ENCODE data around the gene SMURF1. TPM values are rescaled to one million over a fixed set of nuclear protein-coding genes. Genes with fewer than 3 reads are reported as not detected.

The SMURF1 gene
- total RNA-seq (8.4 TPM), polyA plus RNA-seq (ENCODE audit: insufficient read depth in 1 of 8, insufficient read length in 8 of 8, low replicate concordance in 1 of 8) (10 to 100 TPM in 1 of 8 donors, 1 to 10 TPM in 7; 7.3 to 11.2 (median 8.5) TPM)
- long read RNA-seq, donor 1, result 0 reads
- long read RNA-seq, donor 2, result 0 reads
- long read RNA-seq, donor 3, full-length matches to known transcripts, result 1 of 1 reads
- long read RNA-seq, donor 3, partial matches to known transcripts, result 0 of 1 reads
- long read RNA-seq, donor 3, other reads (novel, unspliced or antisense), result 0 of 1 reads
- long read RNA-seq, donor 4, result 0 reads
- long read RNA-seq, donor 5, full-length matches to known transcripts, result 1 of 1 reads
- long read RNA-seq, donor 5, partial matches to known transcripts, result 0 of 1 reads
- long read RNA-seq, donor 5, other reads (novel, unspliced or antisense), result 0 of 1 reads
- long read RNA-seq, donor 6, full-length matches to known transcripts, result 1 of 1 reads
- long read RNA-seq, donor 6, partial matches to known transcripts, result 0 of 1 reads
- long read RNA-seq, donor 6, other reads (novel, unspliced or antisense), result 0 of 1 reads
- long read RNA-seq, donor 7, result 0 reads
- long read RNA-seq, donor 8, full-length matches to known transcripts, result 3 of 3 reads
- long read RNA-seq, donor 8, partial matches to known transcripts, result 0 of 3 reads
- long read RNA-seq, donor 8, other reads (novel, unspliced or antisense), result 0 of 3 reads
- long read RNA-seq, donor 9, result 0 reads
- long read RNA-seq, donor 10, result 0 reads
- long read RNA-seq, donor 11, result 0 reads

DNA sequence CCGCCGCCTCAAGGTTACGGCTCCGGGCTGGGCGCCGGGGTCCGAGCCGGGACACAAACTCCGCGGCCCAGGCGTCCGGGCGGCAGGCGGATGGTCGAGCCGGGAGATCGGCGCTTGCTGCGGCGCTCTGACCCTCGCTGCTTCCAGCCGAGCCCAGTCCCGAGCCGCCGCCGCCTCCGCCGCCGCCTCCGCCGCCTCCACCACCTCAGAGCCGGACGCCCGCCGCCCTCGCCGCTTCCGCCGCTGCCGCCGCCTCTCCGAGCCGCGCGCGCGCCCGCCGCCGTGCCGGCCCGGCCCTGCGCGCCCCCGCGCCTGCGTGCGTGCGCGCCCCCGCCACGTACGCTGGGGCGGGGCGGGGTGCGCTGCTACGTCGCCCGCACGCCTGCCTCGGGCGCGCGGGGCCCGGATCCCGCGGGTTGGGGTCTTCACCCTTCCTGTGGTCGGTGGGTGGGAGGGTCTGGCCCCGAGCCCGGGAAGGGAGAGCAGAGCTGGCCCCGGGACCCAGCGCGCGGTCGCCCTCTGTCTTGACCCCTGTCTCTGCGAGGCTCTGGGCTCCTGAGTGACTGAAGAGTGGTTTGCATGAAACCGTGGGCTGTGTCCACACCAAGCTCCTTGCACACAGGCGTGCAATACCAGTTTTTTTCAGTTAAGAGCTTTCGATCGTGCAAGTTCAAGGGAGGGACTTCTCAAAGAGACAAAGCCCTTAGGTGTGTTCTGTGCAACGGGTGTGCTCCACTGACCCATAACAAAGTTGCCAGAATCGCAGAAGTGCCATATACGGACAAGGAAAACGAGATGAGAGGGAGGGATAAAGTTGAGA, at the start of gene SMURF1:
TSS of gene SMURF1 (minus strand) at position 256 of the 820 bp plus-strand sequence. CDS start 328 bp downstream, outside the sequence.
- DNase-seq, result peak; percentile 85
- H3K4me3 ChIP-seq (ENCODE audit: low read length), result peak within 1 kb of the TSS; percentile 68
- no peaks in the 10 kb centered on the region for H3K36me3 ChIP-seq (ENCODE audit: control insufficient read depth, insufficient read depth, low read length)
- under 1% methylated on average over 89 of the region's 94 CpGs for WGBS (ENCODE audit: insufficient coverage)
- H3K27ac ChIP-seq (ENCODE audit: low read length), result peak within 1 kb of the TSS; percentile 94
- H3K4me1 ChIP-seq (ENCODE audit: control insufficient read depth, insufficient read depth, low read length), result peaks cover 7% of the 10 kb centered on the region
- H3K9me3 ChIP-seq (replicated peaks; ENCODE audit: control insufficient read depth, low read depth, low read length), result no peaks in the 10 kb centered on the region
- H3K27me3 ChIP-seq (ENCODE audit: control insufficient read depth, insufficient read depth, low read length), result no peaks in the 10 kb centered on the region

DNA sequence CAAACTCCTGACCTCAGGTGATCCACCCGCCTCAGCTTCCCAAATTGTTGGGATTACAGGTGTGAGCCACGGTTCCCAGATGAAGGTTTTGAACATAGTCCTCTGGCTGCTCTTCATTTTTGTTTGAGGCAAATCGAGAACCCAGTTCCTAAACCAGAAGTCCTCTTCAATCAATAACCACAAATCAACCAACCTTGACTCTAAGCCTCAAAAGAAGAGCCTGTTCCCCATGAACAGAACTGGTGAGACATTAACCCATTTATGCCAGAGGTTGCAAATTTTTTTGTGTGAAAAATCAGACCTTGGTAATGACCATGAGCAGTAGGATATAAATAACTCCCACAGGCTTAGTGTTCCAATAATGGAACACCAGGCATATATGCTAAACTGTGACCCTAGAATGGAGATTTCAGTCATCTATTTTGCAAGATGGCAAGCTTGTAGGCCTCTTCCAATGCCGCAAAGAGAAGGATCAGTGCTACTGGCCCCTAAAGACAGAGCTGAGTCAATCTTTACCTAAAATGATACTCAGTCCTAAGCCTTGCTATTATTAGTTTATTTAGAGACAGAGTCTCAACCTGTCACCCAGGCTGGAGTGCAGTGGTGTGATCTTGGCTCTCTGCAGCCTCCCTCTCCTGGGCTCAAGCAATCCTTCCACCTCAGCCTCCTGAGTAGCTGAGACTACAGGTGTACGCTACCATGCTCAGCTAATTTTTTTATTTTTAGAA, 48.1 kb upstream of the SMURF1 start:
- no peak for DNase-seq
- H3K27me3 ChIP-seq (ENCODE audit: control insufficient read depth, insufficient read depth, low read length), result peaks cover 2% of the 10 kb centered on the region
- no peak overlapping the region for H3K4me3 ChIP-seq (ENCODE audit: low read length)
- H3K4me1 ChIP-seq (ENCODE audit: control insufficient read depth, insufficient read depth, low read length), result no peaks in the 10 kb centered on the region
- no peak overlapping the region for H3K27ac ChIP-seq (ENCODE audit: low read length)
- 90% methylated on average over 2 of the region's 5 CpGs for WGBS (ENCODE audit: insufficient coverage)
- H3K9me3 ChIP-seq (replicated peaks; ENCODE audit: control insufficient read depth, low read depth, low read length), result no peaks in the 10 kb centered on the region
- no peaks in the 10 kb centered on the region for H3K36me3 ChIP-seq (ENCODE audit: control insufficient read depth, insufficient read depth, low read length)

DNA sequence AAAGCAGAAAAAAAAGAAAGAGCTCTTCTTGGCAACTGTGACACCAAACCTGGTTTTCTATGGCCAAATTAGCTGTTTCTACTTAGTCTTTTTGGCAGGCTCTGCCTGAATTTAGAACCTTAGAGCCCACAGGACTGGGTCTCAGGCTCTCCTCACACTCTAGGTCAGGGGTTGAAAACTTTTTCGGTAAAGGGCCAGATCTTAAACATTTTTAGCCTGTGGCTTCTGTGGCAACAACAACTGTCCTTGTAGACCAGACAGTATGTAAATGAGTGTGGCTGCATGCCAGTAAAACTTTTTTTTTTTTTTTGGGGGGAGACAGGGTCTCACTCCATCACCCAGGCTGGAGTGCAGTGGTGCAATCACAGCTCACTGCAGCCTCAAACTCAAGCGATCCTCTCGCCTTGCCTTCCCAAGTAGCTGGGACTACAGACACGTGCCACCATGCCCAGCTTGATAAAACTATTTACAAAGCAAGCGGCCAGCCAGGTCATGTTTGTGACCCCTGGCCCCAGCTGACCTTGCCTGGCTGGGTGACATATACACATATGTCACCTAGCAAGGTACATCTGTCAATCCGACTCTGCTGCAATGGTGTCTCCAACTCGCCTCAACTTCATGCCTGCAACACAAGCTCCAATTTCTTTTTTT, 46.6 kb upstream of the SMURF1 start:
- Histone ChIP-seq H3K27ac (ENCODE audit: low read length) (no peak overlapping the region), H3K4me3 (ENCODE audit: low read length) (no peak overlapping the region), H3K27me3 (ENCODE audit: control insufficient read depth, insufficient read depth, low read length) (peaks cover 2% of the 10 kb centered on the region), H3K4me1 (ENCODE audit: control insufficient read depth, insufficient read depth, low read length) (no peaks in the 10 kb centered on the region), H3K36me3 (ENCODE audit: control insufficient read depth, insufficient read depth, low read length) (no peaks in the 10 kb centered on the region), H3K9me3 (replicated peaks; ENCODE audit: control insufficient read depth, low read depth, low read length) (no peaks in the 10 kb centered on the region)
- WGBS (ENCODE audit: insufficient coverage), result 75% methylated on average over 5 of the region's 7 CpGs
- no peak for DNase-seq

DNA sequence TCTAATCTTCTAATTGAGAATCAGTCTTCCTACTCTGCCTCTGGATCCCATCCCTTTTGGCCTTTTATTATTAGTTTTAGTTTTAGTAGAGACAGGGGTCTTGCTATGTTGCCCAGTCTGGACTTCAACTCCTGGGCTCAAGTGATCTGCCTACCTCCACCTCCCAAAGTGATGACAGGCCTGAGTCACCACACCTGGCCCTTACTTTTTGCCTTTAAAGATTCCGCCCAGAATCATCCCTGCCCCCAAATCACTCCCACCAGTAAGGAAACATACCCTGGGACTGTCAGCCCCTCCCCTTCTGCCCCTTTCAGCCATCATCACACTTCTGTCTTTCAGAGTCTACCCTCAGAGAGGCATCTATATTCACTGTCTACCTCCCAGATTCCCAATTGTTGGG, 45.3 kb upstream of the SMURF1 start:
- Histone ChIP-seq H3K27ac (ENCODE audit: low read length) (no peak overlapping the region), H3K4me1 (ENCODE audit: control insufficient read depth, insufficient read depth, low read length) (no peaks in the 10 kb centered on the region), H3K36me3 (ENCODE audit: control insufficient read depth, insufficient read depth, low read length) (no peaks in the 10 kb centered on the region), H3K9me3 (replicated peaks; ENCODE audit: control insufficient read depth, low read depth, low read length) (no peaks in the 10 kb centered on the region), H3K27me3 (ENCODE audit: control insufficient read depth, insufficient read depth, low read length) (peaks cover 4% of the 10 kb centered on the region), H3K4me3 (ENCODE audit: low read length) (no peak overlapping the region)
- 100% methylated on average over 1 of the region's 1 CpG for WGBS (ENCODE audit: insufficient coverage)
- no peak for DNase-seq

DNA sequence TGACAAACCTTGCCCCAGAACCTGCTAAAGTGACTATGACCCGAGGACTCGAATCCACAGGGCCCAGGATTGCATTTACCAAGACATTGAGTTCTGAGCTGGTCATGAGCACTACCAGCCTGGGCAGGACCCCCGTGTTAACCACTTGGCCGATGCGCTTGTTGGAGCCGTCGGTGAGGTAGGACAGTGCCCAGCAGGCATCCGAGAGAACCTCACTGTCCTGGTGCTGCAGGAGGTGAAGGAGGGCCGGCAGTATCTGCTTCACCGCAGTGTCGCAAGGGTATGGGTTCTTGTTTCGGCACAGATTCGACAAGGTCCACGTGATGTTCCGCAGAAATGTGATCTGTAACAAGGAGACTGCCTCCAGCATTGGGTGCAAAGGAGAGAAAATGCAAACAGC, 44.3 kb upstream of the SMURF1 start:
- WGBS (ENCODE audit: insufficient coverage), result 88% methylated on average over 10 of the region's 15 CpGs
- Histone ChIP-seq H3K4me3 (ENCODE audit: low read length) (no peak overlapping the region), H3K4me1 (ENCODE audit: control insufficient read depth, insufficient read depth, low read length) (no peaks in the 10 kb centered on the region), H3K27me3 (ENCODE audit: control insufficient read depth, insufficient read depth, low read length) (peaks cover 3% of the 10 kb centered on the region), H3K36me3 (ENCODE audit: control insufficient read depth, insufficient read depth, low read length) (no peaks in the 10 kb centered on the region), H3K9me3 (replicated peaks; ENCODE audit: control insufficient read depth, low read depth, low read length) (no peaks in the 10 kb centered on the region), H3K27ac (ENCODE audit: low read length) (no peak overlapping the region)
- DNase-seq, result no peak

DNA sequence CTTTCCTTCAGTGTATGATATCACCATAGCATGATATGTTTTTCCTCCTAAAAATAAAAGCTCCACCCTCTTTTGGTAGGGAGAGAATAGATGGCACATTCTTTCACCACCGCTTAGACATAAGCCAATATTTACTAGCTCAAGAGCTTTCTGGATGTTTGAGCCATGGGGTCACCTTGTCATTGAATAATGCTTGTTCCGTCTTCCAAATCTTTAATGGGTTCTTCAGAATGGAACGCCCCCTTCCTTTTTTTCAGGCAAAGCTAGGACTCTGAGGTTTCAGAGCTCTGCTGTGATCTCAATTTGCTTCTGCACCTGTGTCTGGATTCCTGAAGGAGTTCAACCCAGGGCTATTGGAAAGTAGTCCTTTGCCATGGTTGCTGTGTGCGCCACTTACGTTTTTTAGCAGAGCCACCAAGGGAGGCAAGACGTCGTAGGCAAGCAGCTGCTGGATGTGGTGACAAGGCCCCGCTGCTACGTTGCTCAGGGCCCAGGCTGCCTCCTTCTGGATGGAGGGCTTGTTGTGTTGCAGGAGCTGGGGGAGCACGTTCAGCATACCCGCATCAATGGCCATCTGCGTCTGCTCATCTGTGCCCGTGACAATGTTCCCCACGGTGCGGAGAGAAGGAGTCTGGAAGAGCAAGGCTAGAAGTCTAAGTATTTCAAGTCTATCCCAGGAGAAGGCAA, 40.8 kb upstream of the SMURF1 start:
- DNase-seq, result no peak
- H3K36me3 ChIP-seq (ENCODE audit: control insufficient read depth, insufficient read depth, low read length), result no peaks in the 10 kb centered on the region
- 43% methylated on average over 14 of the region's 15 CpGs for WGBS (ENCODE audit: insufficient coverage)
- no peaks in the 10 kb centered on the region for H3K9me3 ChIP-seq (replicated peaks; ENCODE audit: control insufficient read depth, low read depth, low read length)
- no peaks in the 10 kb centered on the region for H3K4me1 ChIP-seq (ENCODE audit: control insufficient read depth, insufficient read depth, low read length)
- H3K27me3 ChIP-seq (ENCODE audit: control insufficient read depth, insufficient read depth, low read length), result peaks cover 2% of the 10 kb centered on the region
- no peak overlapping the region for H3K4me3 ChIP-seq (ENCODE audit: low read length)
- no peak overlapping the region for H3K27ac ChIP-seq (ENCODE audit: low read length)

DNA sequence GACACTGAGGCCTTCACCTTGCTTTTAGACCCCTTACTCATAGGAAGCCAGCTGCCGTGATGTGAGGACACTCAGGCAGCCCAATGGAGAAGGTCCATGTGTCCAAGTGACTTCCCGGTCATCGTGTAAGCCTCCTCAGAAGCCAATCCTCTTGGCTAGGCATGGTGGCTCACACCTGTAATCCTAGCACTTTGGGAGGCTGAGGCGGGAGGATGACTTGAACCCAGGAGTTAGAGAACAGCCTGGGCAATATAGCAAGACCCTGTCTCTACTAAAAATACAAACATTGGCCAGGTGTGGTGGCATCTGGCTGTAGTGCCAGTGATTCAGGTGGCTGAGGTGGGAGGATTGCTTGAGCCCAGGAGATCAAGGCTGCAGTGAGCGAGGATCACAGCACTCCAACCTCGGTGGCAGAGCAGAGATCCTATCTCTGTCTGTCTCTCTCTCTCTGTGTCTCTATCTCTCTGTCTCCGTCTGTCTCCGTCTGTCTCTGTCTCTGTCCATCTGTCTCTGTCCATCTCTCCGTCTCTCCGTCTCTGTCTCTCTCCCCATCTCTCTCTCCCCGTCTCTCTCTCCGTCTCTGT, 36.3 kb upstream of the SMURF1 start:
- no peak for DNase-seq
- H3K4me1 ChIP-seq (ENCODE audit: control insufficient read depth, insufficient read depth, low read length), result no peaks in the 10 kb centered on the region
- peaks cover 2% of the 10 kb centered on the region for H3K27me3 ChIP-seq (ENCODE audit: control insufficient read depth, insufficient read depth, low read length)
- H3K36me3 ChIP-seq (ENCODE audit: control insufficient read depth, insufficient read depth, low read length), result no peaks in the 10 kb centered on the region
- no peak overlapping the region for H3K4me3 ChIP-seq (ENCODE audit: low read length)
- H3K9me3 ChIP-seq (replicated peaks; ENCODE audit: control insufficient read depth, low read depth, low read length), result no peaks in the 10 kb centered on the region
- 86% methylated on average over 10 of the region's 12 CpGs for WGBS (ENCODE audit: insufficient coverage)
- no peak overlapping the region for H3K27ac ChIP-seq (ENCODE audit: low read length)

DNA sequence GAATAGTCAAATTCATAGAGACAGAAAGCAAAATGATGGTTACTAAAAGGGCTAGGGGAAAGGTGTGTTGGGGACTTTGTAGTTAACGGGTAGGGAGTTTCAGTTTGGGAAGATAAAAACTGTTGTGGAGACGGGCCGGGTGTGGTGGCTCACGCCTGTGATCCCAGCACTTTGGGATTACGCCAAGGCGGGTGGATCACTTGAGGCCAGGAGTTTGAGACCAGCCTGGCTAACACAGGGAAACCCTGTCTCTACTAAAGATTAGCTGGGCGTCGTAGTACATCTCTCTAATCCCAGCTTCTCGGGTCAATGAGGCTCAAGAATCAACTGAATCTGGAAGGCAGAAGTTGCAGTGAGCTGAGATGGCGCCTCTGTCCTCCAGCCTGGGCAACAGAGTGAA, 33.3 kb upstream of the SMURF1 start:
- no peak overlapping the region for H3K4me3 ChIP-seq (ENCODE audit: low read length)
- no peaks in the 10 kb centered on the region for H3K4me1 ChIP-seq (ENCODE audit: control insufficient read depth, insufficient read depth, low read length)
- H3K9me3 ChIP-seq (replicated peaks; ENCODE audit: control insufficient read depth, low read depth, low read length), result no peaks in the 10 kb centered on the region
- 82% methylated on average over 9 of the region's 10 CpGs for WGBS (ENCODE audit: insufficient coverage)
- H3K27me3 ChIP-seq (ENCODE audit: control insufficient read depth, insufficient read depth, low read length), result no peaks in the 10 kb centered on the region
- no peak for DNase-seq
- no peak overlapping the region for H3K27ac ChIP-seq (ENCODE audit: low read length)
- H3K36me3 ChIP-seq (ENCODE audit: control insufficient read depth, insufficient read depth, low read length), result no peaks in the 10 kb centered on the region

DNA sequence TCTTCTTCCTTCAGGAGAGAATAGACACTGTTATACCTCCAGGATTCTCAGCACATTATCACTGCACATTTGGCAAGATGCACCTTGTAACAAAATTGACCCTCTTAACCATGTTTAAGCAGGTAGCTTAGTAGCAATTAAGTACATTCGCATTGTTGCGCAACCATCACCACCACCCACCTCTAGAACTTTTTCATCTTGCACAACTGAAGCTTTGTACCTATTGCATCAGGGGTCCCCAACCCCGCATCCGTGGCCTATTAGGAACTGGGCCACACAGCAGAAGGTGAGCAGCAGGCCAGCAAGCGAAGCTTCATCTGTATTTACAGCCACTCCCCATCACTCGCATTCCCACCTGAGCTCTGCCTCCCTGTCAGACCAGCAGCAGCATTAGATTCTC, 29.9 kb upstream of the SMURF1 start:
- no peaks in the 10 kb centered on the region for H3K27me3 ChIP-seq (ENCODE audit: control insufficient read depth, insufficient read depth, low read length)
- WGBS (ENCODE audit: insufficient coverage), result 83% methylated on average over 6 of the region's 6 CpGs
- H3K36me3 ChIP-seq (ENCODE audit: control insufficient read depth, insufficient read depth, low read length), result no peaks in the 10 kb centered on the region

More for the DNA sequence above, 29.9 kb upstream of the SMURF1 start:
- no peak overlapping the region for H3K27ac ChIP-seq (ENCODE audit: low read length)
- H3K4me1 ChIP-seq (ENCODE audit: control insufficient read depth, insufficient read depth, low read length), result no peaks in the 10 kb centered on the region
- no peaks in the 10 kb centered on the region for H3K9me3 ChIP-seq (replicated peaks; ENCODE audit: control insufficient read depth, low read depth, low read length)
- DNase-seq, result no peak
- no peak overlapping the region for H3K4me3 ChIP-seq (ENCODE audit: low read length)
